ENCODE results near the gene GAPT. TPM values are rescaled to one million over a fixed set of nuclear protein-coding genes. Genes with fewer than 3 reads are reported as not detected.

GAPT gene
- total RNA-seq, 1 donor from 2014 or later, result not detected

DNA sequence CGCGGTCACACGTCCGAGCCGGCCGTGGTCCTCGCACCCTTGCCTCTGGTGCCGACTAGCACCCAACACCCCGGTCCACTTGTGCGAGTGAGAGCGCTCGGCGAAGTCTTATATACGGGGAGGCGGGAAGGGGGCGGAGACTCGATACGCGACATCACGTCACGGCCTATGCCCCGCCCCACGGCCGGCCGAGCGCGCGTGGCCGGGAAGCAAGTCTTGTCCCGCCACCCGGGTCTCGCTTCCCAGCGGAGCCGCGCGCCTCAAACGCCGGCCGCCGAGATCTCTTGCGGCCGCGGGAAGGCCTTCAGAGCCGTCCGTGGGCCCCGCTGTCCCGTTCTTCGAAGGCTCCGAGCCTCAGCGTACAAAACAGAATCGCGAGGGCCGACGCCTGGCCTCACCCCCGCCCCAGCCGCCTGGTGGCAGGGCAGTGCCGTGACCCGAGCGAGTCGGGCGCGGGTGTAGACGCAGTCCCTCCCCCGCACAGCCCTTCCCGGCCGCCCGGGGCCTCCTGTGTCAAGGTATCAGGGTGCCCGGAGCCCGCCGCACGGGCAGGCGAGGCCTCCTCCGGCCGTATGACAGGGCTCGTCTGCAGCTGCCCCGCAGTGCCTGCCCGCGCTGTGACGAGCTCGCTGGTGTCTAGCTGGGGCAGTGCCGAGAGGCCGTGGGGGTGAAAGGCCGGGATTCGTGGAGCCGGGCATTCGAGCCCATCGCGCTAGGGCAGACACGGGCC is 31.1 kb upstream of the GAPT start, which contains the start of gene PLK2:
TSS of gene PLK2 (minus strand) at position 85 of the 730 bp plus-strand sequence. CDS start 127 bp downstream, outside the sequence.
- H3K9me3 Mint-ChIP-seq (ENCODE audit: unreplicated experiment), result no peaks in the 10 kb centered on the region
- peaks cover 37% of the 10 kb centered on the region for H3K4me1 Mint-ChIP-seq (ENCODE audit: unreplicated experiment)
- no peaks in the 10 kb centered on the region for H3K27me3 Mint-ChIP-seq (ENCODE audit: unreplicated experiment)
- H3K4me3 Mint-ChIP-seq (ENCODE audit: unreplicated experiment), result peak within 1 kb of the TSS; percentile 88
- TF ChIP-seq, protein P1, sequence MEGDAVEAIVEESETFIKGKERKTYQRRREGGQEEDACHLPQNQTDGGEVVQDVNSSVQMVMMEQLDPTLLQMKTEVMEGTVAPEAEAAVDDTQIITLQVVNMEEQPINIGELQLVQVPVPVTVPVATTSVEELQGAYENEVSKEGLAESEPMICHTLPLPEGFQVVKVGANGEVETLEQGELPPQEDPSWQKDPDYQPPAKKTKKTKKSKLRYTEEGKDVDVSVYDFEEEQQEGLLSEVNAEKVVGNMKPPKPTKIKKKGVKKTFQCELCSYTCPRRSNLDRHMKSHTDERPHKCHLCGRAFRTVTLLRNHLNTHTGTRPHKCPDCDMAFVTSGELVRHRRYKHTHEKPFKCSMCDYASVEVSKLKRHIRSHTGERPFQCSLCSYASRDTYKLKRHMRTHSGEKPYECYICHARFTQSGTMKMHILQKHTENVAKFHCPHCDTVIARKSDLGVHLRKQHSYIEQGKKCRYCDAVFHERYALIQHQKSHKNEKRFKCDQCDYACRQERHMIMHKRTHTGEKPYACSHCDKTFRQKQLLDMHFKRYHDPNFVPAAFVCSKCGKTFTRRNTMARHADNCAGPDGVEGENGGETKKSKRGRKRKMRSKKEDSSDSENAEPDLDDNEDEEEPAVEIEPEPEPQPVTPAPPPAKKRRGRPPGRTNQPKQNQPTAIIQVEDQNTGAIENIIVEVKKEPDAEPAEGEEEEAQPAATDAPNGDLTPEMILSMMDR (IDR thresholded peaks at IDR 0.05), result no peak
- DNase-seq (ENCODE audit: extremely low spot score, unreplicated experiment), result peak; percentile 99
- H3K27ac Mint-ChIP-seq (ENCODE audit: unreplicated experiment), result peak within 1 kb of the TSS; percentile 85
- H3K36me3 Mint-ChIP-seq (ENCODE audit: unreplicated experiment), result peaks cover 30% of the 10 kb centered on the region

- Mint-ChIP-seq H3K36me3 (ENCODE audit: unreplicated experiment) (peaks cover 24% of the 10 kb centered on the region), H3K9me3 (ENCODE audit: unreplicated experiment) (no peaks in the 10 kb centered on the region), H3K4me1 (ENCODE audit: unreplicated experiment) (peaks cover 34% of the 10 kb centered on the region), H3K27me3 (ENCODE audit: unreplicated experiment) (no peaks in the 10 kb centered on the region), H3K4me3 (ENCODE audit: unreplicated experiment) (peak overlapping the region; percentile 88), H3K27ac (ENCODE audit: unreplicated experiment) (peak overlapping the region; percentile 85)
- TF ChIP-seq, protein P1 (IDR thresholded peaks at IDR 0.05), result peak; percentile 88
- DNase-seq (ENCODE audit: extremely low spot score, unreplicated experiment), result peak; percentile 93
These were observed 30.4 kb upstream of the GAPT start for GRCh38 chr5:58460732-58461286.

DNA sequence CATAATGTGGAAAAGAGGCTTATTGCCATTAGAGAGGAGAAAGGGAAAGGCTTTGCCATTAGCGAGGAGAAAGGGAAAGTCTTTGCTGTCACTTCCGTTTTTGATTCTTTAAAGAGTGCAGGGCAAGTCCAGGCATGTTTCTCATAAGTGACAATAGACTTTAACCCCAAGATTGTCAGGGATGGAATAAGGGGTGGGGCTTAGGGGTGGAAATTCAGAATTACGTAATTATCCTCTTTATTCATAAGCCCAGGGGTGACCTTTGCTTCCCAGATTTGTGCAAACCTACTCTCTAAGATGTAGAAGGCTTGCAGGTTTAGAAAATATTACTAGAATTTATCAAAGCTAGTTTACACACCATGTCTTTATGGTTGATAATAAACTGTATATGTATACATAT is 29.1 kb upstream of the GAPT start:
- Mint-ChIP-seq H3K27ac (ENCODE audit: unreplicated experiment) (peak overlapping the region; percentile 54), H3K27me3 (ENCODE audit: unreplicated experiment) (no peaks in the 10 kb centered on the region), H3K9me3 (ENCODE audit: unreplicated experiment) (no peaks in the 10 kb centered on the region), H3K4me3 (ENCODE audit: unreplicated experiment) (no peak overlapping the region), H3K4me1 (ENCODE audit: unreplicated experiment) (peaks cover 31% of the 10 kb centered on the region), H3K36me3 (ENCODE audit: unreplicated experiment) (peaks cover 12% of the 10 kb centered on the region)
- TF ChIP-seq, protein P1 (IDR thresholded peaks at IDR 0.05), result no peak
- no peak for DNase-seq (ENCODE audit: extremely low spot score, unreplicated experiment)

- Mint-ChIP-seq H3K4me1 (ENCODE audit: unreplicated experiment) (peaks cover 26% of the 10 kb centered on the region), H3K4me3 (ENCODE audit: unreplicated experiment) (no peak overlapping the region), H3K36me3 (ENCODE audit: unreplicated experiment) (peaks cover 6% of the 10 kb centered on the region), H3K27me3 (ENCODE audit: unreplicated experiment) (no peaks in the 10 kb centered on the region), H3K9me3 (ENCODE audit: unreplicated experiment) (no peaks in the 10 kb centered on the region), H3K27ac (ENCODE audit: unreplicated experiment) (peak overlapping the region; percentile 54)
- no peak for DNase-seq (ENCODE audit: extremely low spot score, unreplicated experiment)
- TF ChIP-seq, protein P1 (IDR thresholded peaks at IDR 0.05), result peak; percentile 69
These were observed 28.5 kb upstream of the GAPT start for GRCh38 chr5:58462623-58463230.

GRCh38 chr5:58466939-58467338 is 24.3 kb upstream of the GAPT start:
- Mint-ChIP-seq H3K4me3 (ENCODE audit: unreplicated experiment) (no peak overlapping the region), H3K27me3 (ENCODE audit: unreplicated experiment) (peaks cover 3% of the 10 kb centered on the region), H3K9me3 (ENCODE audit: unreplicated experiment) (no peaks in the 10 kb centered on the region), H3K4me1 (ENCODE audit: unreplicated experiment) (peaks cover 13% of the 10 kb centered on the region), H3K27ac (ENCODE audit: unreplicated experiment) (no peak overlapping the region), H3K36me3 (ENCODE audit: unreplicated experiment) (no peaks in the 10 kb centered on the region)
- no peak for DNase-seq (ENCODE audit: extremely low spot score, unreplicated experiment)
- TF ChIP-seq, protein P1 (IDR thresholded peaks at IDR 0.05), result no peak
